ENCODE data around the gene STRBP. TPM values are rescaled to one million over a fixed set of nuclear protein-coding genes. Genes with fewer than 3 reads are reported as not detected.

STRBP gene
- total and polyA plus RNA-seq, 2 of the 4 experiments (the other 2 are of a cell fraction): 2.1 to 2.5 TPM

DNA sequence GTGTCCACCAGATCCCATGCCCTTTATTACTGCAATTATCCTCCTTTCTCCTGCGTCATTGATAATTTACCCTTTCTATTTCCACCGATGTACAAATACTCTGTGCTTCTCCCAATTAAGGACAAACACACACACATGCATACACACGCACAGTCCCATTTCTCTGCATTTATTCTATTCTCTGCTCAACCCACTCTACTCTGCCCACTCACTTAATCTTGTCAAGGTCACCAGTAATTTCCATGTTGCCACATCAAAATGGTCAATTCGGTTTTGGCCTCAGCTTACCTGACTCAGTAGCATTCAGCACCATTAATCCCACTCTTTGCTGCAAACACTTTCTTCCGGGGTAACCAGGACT, 14.6 kb upstream of the STRBP start:
- ATAC-seq (ENCODE audit: low read depth) (no peak), DNase-seq (no peak)
- H3K9ac ChIP-seq (ENCODE audit: low read depth, low read length): no peak overlapping the region
- TF ChIP-seq FOS (IDR thresholded peaks at IDR 0.05; ENCODE audit: low read depth, low read length) (no peak), NFE2L2 (IDR thresholded peaks at IDR 0.05; ENCODE audit: low read depth, low read length) (no peak), CEBPB (IDR thresholded peaks at IDR 0.05; ENCODE audit: low read depth, low read length) (no peak), RAD21 (IDR thresholded peaks at IDR 0.05; ENCODE audit: low read length) (no peak), MAFK (IDR thresholded peaks at IDR 0.05; ENCODE audit: low read depth, low read length) (no peak), BHLHE40 (IDR thresholded peaks at IDR 0.05; ENCODE audit: low read depth, low read length) (no peak), MXI1 (IDR thresholded peaks at IDR 0.05; ENCODE audit: borderline replicate concordance, low read depth, low read length) (no peak), POLR2A (IDR thresholded peaks at IDR 0.05; ENCODE audit: low read depth, low read length) (no peak)
- TF ChIP-seq, protein P1, sequence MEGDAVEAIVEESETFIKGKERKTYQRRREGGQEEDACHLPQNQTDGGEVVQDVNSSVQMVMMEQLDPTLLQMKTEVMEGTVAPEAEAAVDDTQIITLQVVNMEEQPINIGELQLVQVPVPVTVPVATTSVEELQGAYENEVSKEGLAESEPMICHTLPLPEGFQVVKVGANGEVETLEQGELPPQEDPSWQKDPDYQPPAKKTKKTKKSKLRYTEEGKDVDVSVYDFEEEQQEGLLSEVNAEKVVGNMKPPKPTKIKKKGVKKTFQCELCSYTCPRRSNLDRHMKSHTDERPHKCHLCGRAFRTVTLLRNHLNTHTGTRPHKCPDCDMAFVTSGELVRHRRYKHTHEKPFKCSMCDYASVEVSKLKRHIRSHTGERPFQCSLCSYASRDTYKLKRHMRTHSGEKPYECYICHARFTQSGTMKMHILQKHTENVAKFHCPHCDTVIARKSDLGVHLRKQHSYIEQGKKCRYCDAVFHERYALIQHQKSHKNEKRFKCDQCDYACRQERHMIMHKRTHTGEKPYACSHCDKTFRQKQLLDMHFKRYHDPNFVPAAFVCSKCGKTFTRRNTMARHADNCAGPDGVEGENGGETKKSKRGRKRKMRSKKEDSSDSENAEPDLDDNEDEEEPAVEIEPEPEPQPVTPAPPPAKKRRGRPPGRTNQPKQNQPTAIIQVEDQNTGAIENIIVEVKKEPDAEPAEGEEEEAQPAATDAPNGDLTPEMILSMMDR (conservative IDR thresholded peaks at IDR 0.05; ENCODE audit: low read depth, low read length): no peak
- TF ChIP-seq, protein P2, sequence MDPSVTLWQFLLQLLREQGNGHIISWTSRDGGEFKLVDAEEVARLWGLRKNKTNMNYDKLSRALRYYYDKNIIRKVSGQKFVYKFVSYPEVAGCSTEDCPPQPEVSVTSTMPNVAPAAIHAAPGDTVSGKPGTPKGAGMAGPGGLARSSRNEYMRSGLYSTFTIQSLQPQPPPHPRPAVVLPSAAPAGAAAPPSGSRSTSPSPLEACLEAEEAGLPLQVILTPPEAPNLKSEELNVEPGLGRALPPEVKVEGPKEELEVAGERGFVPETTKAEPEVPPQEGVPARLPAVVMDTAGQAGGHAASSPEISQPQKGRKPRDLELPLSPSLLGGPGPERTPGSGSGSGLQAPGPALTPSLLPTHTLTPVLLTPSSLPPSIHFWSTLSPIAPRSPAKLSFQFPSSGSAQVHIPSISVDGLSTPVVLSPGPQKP (IDR thresholded peaks at IDR 0.05; ENCODE audit: borderline replicate concordance, low read depth, low read length): no peak
- TF ChIP-seq, protein P3, sequence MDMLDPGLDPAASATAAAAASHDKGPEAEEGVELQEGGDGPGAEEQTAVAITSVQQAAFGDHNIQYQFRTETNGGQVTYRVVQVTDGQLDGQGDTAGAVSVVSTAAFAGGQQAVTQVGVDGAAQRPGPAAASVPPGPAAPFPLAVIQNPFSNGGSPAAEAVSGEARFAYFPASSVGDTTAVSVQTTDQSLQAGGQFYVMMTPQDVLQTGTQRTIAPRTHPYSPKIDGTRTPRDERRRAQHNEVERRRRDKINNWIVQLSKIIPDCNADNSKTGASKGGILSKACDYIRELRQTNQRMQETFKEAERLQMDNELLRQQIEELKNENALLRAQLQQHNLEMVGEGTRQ (IDR thresholded peaks at IDR 0.05; ENCODE audit: low read depth, low read length): no peak
- CTCF ChIA-PET: interaction anchor here (0.6 kb wide), 1 partner anchor 115 kb away, joined by 3 read pairs; no protein-coding TSS in a partner anchor
- no peak overlapping the region for H2BK20ac ChIP-seq (ENCODE audit: low read depth, low read length)
- no peaks in the 10 kb centered on the region for H3K36me3 ChIP-seq (ENCODE audit: control insufficient read depth, insufficient read depth, low read length)
- H2AK5ac ChIP-seq (ENCODE audit: low read depth, low read length): no peak overlapping the region
- H4K8ac ChIP-seq (ENCODE audit: low read depth in 2 of 2, low read length in 2 of 2): no peak overlapping the region
- H3K4ac ChIP-seq (ENCODE audit: low read depth, low read length): no peak overlapping the region
- dilution Hi-C loops (cut with HindIII; ENCODE audit: low sequenced_read_pairs, unreplicated experiment): no loop called here
- no peak overlapping the region for H3K14ac ChIP-seq (replicated peaks; ENCODE audit: low read depth, low read length)
- H3K9me3 ChIP-seq (ENCODE audit: control insufficient read depth, insufficient read depth, low read length): no peaks in the 10 kb centered on the region
- H3K79me1 ChIP-seq (ENCODE audit: low read depth in 1 of 2, low read length in 2 of 2): no peaks in the 10 kb centered on the region
- no peak overlapping the region for H2AK9ac ChIP-seq (replicated peaks; ENCODE audit: low read depth, low read length, poor library complexity)
- H3K4me1 ChIP-seq (ENCODE audit: control insufficient read depth, insufficient read depth, low read length): no peaks in the 10 kb centered on the region
- no peak overlapping the region for H3K4me2 ChIP-seq (ENCODE audit: low read depth, low read length)
- WGBS, 2 experiments (ENCODE audit: extremely low coverage in 2 of 2, insufficient read length in 1 of 2): 78% methylated on average over 4 of the region's 5 CpGs; no CpG with 5 or more reads in 1 of the 2 experiments
- H3K27ac ChIP-seq (ENCODE audit: insufficient read depth, low read length): no peak overlapping the region
- no peak overlapping the region; the same call in 1 of the 2 replicates for H3K23ac ChIP-seq (ENCODE audit: low read depth, low read length)
- H3K4me3 ChIP-seq (ENCODE audit: insufficient read depth, low read depth, low read length): no peak overlapping the region
- no peak overlapping the region for H4K91ac ChIP-seq (ENCODE audit: insufficient read depth, low read depth, low read length)
- POLR2A ChIA-PET (ENCODE audit: unreplicated experiment): no interaction called here
- in situ Hi-C loops (cut with MboI; ENCODE audit: low sequenced_read_pairs): no loop called here
- intact Hi-C loops (cut with micrococcal nuclease): no loop called here
- H3K18ac ChIP-seq (ENCODE audit: low read depth, low read length): no peak overlapping the region
- H2BK5ac ChIP-seq (ENCODE audit: low read depth, low read length, poor library complexity, severe bottlenecking): no peak overlapping the region
- H2BK120ac ChIP-seq (ENCODE audit: low read depth, low read length): no peak overlapping the region
- H4K20me1 ChIP-seq (ENCODE audit: insufficient read depth, low read length): no peaks in the 10 kb centered on the region
- 0 out of 2 replicates have a peak, but pooled peaks cover 2% of the 10 kb centered on the region for H3K9me1 ChIP-seq (ENCODE audit: insufficient read depth, low read length)
- no peak overlapping the region for H2BK15ac ChIP-seq (ENCODE audit: low read depth, low read length)
- H2AFZ ChIP-seq (replicated peaks; ENCODE audit: low read length, poor library complexity): no peak overlapping the region
- no peak overlapping the region for H3K56ac ChIP-seq (ENCODE audit: extremely low read depth, insufficient read depth, low read length)
- H4K5ac ChIP-seq (ENCODE audit: low read depth, low read length): no peak overlapping the region
- peaks cover 30% of the 10 kb centered on the region for H3K27me3 ChIP-seq (ENCODE audit: control insufficient read depth, insufficient read depth, low read length)
- no TSS peak for BruUV-seq (replicated peaks)

All from IMR-90 (cell line).